ELF-1 (cell line): ENCODE measurements around the gene CCDC146.
A peak's percentile ranks its signal among the peaks of the same experiment; 100 is the strongest.

Experiments used
- DNase-seq: peaks from one replicate; pipeline ENCODE4 v3.0.0-alpha.2; 2016; ENCODE audit warnings: low read depth, low spot score

The CCDC146 gene

GRCh38 chr7:77284005-77284404 is 161.6 kb downstream of the CCDC146 start:
- DNase-seq: no peak

- DNase-seq: no peak
These were observed 162.2 kb downstream of the CCDC146 start for GRCh38 chr7:77284616-77285015.

- DNase-seq: no peak
These were observed 166.4 kb downstream of the CCDC146 start for GRCh38 chr7:77288676-77289320.

GRCh38 chr7:77289387-77289786 is 167.0 kb downstream of the CCDC146 start:
- DNase-seq: no peak

GRCh38 chr7:77290425-77290824 is 168.0 kb downstream of the CCDC146 start:
- no peak for DNase-seq

- DNase-seq: no peak
These were observed 170.6 kb downstream of the CCDC146 start for GRCh38 chr7:77293046-77293445.

- no peak for DNase-seq
These were observed 173.1 kb downstream of the CCDC146 start for GRCh38 chr7:77295549-77295948.

GRCh38 chr7:77306231-77307067 is 184.0 kb downstream of the CCDC146 start:
- DNase-seq: no peak

- peak; percentile 56 for DNase-seq
These were observed 186.4 kb downstream of the CCDC146 start for GRCh38 chr7:77308792-77309191.

- no peak for DNase-seq
These were observed 187.4 kb downstream of the CCDC146 start for GRCh38 chr7:77309714-77310220.

GRCh38 chr7:77310982-77311381 is 188.6 kb downstream of the CCDC146 start:
- DNase-seq: no peak

GRCh38 chr7:77313085-77313484 is 190.7 kb downstream of the CCDC146 start:
- no peak for DNase-seq

GRCh38 chr7:77313876-77314480 is 191.6 kb downstream of the CCDC146 start:
- DNase-seq: no peak

GRCh38 chr7:77315182-77315591 is 192.8 kb downstream of the CCDC146 start:
- DNase-seq: no peak

- DNase-seq: no peak
These were observed 194.0 kb downstream of the CCDC146 start for GRCh38 chr7:77316219-77316978.

GRCh38 chr7:77318019-77318418 is 195.6 kb downstream of the CCDC146 start:
- DNase-seq: no peak

- no peak for DNase-seq
These were observed 197.7 kb downstream of the CCDC146 start for GRCh38 chr7:77320137-77320536.

- DNase-seq: no peak
These were observed 198.3 kb downstream of the CCDC146 start for GRCh38 chr7:77320714-77321113.

- no peak for DNase-seq
These were observed 198.9 kb downstream of the CCDC146 start for GRCh38 chr7:77321300-77321699.

- no peak for DNase-seq
These were observed 203.7 kb downstream of the CCDC146 start for GRCh38 chr7:77326131-77326530.

- peak; percentile 61 for DNase-seq
These were observed 204.9 kb downstream of the CCDC146 start for GRCh38 chr7:77327067-77327931.
